HepG2 (cell line): Measurements from ENCODE around the gene RABGAP1L. TPM values are rescaled to one million over a fixed set of nuclear protein-coding genes. Genes with fewer than 3 reads are reported as not detected.

ENCODE experiments used
- ATAC-seq: fragments of 200-7000 bp; cut with Tn5 transposase; 3 replicates; pipeline ENCODE4 v1.9.1; 2020; ENCODE audit warnings: mild to moderate bottlenecking, moderate library complexity
- BruUV-seq: library from RNA; stranded (reverse); fragments of 400-500 nt; replicated peaks from 2 replicates; lab custom pipeline; 2021; lab: Mats Ljungman, UMichigan
- CTCF ChIA-PET: fragments of 300-600 bp; formaldehyde crosslinking; extraction: SDS; loops from one replicate; lab custom pipeline; 2021; ENCODE audit warnings: low total read pairs, inconsistent platforms, low intra/inter-chr PET ratio; lab: Yijun Ruan, JAX
- POLR2A ChIA-PET: fragments of 350-600 bp; sonication (Branson Sonifier 250); formaldehyde crosslinking; loops from one replicate; lab custom pipeline; 2020; ENCODE audit warnings: antibody characterized with exemption, inconsistent platforms; lab: Yijun Ruan, JAX
- DNase-seq: peaks from one replicate; pipeline ENCODE4 v3.0.0-alpha.2; 2015; ENCODE audit warnings: low spot score
- FAIRE-seq: peaks from 3 replicates; lab custom pipeline; 2011; peaks lifted over from hg19 to GRCh38; lab: Jason Lieb, UNC
- H2AFZ ChIP-seq: one replicate; pipeline ENCODE4 v1.6.1; 2011; ENCODE audit warnings: low read length, inconsistent platforms
- H3K27ac ChIP-seq: fragments of 300-600 bp; 3 replicates; pipeline ENCODE4 v1.8.0; 2011; ENCODE audit warnings: mixed run types, mild to moderate bottlenecking, mixed read lengths, low read length, inconsistent platforms; ENCODE audit not compliant: insufficient read depth; ENCODE audit errors: extremely low read length
- H3K27me3 ChIP-seq, 2 experiments: fragments of 200-600 bp in 1 of 2; 2 replicates in 1 of 2; 3 replicates in 1 of 2; pipeline versions ENCODE4 v1.6.0 to v1.8.0; 2011; ENCODE audit warnings: low read length in 2 of 2, mild to moderate bottlenecking in 2 of 2, moderate library complexity in 2 of 2, inconsistent platforms in 1 of 2; ENCODE audit not compliant: insufficient read depth in 2 of 2, control insufficient read depth in 1 of 2
- H3K36me3 ChIP-seq, 2 experiments: fragments of 200-600 bp in 1 of 2; replicated peaks in 1 of 2; 2 replicates in 1 of 2; 3 replicates in 1 of 2; pipeline versions ENCODE4 v1.5.1 to v1.8.0; 2011; ENCODE audit warnings: low read length in 2 of 2, inconsistent platforms in 1 of 2; ENCODE audit not compliant: insufficient read depth in 2 of 2, control insufficient read depth in 1 of 2
- H3K4me1 ChIP-seq: 2 replicates; pipeline ENCODE4 v1.5.1; 2012; ENCODE audit warnings: low read length, inconsistent platforms; ENCODE audit not compliant: insufficient read depth
- H3K4me2 ChIP-seq: 2 replicates; pipeline ENCODE4 v1.6.0; 2011; ENCODE audit warnings: low read depth, low read length, inconsistent platforms
- H3K4me3 ChIP-seq, 3 experiments: fragments of 200-600 bp in 1 of 3; sonication (generic), shearing (Covaris generic) in 1 of 3; replicated peaks in 1 of 3; 2 replicates each; pipeline ENCODE4 v1.5.1; 2011 to 2016; ENCODE audit warnings: low read length in 3 of 3, inconsistent platforms in 2 of 3, low read depth in 2 of 3, mild to moderate bottlenecking in 2 of 3, control low read depth in 1 of 3, mixed read lengths in 1 of 3; ENCODE audit not compliant: insufficient read depth in 1 of 3
- H3K79me2 ChIP-seq: one replicate; pipeline ENCODE4 v1.6.1; 2011; ENCODE audit warnings: low read length, inconsistent platforms; ENCODE audit not compliant: insufficient read depth
- H3K9ac ChIP-seq: 2 replicates; pipeline ENCODE4 v1.6.0; 2011; ENCODE audit warnings: mild to moderate bottlenecking, low read depth, low read length, inconsistent platforms; ENCODE audit not compliant: insufficient read depth
- H3K9me3 ChIP-seq: 2 replicates; pipeline ENCODE4 v1.5.1; 2012; ENCODE audit warnings: mild to moderate bottlenecking, low read length
- H4K20me1 ChIP-seq: 2 replicates; pipeline ENCODE4 v1.6.0; 2011; ENCODE audit warnings: inconsistent platforms, mild to moderate bottlenecking, low read length, moderate library complexity; ENCODE audit not compliant: insufficient read depth
- CCDC6 ChIP-seq: sonication (generic); formaldehyde crosslinking; IDR thresholded peaks from 2 replicates; pipeline ENCODE4 v1.8.1; 2022; ENCODE audit warnings: mild to moderate bottlenecking, missing genetic modification reagents, moderate library complexity
- EHMT2 ChIP-seq: fragments of 200-600 bp; sonication (generic); IDR thresholded peaks from 2 replicates; pipeline ENCODE4 v1.7.0; 2017; ENCODE audit warnings: antibody characterized with exemption, low read depth, low read length, borderline replicate concordance
- ELF3 ChIP-seq: IDR thresholded peaks from 2 replicates; pipeline ENCODE4 v1.6.1; 2016; ENCODE audit warnings: missing genetic modification reagents, missing compliant biosample characterization
- IRX3 ChIP-seq: sonication (generic); formaldehyde crosslinking; IDR thresholded peaks from 2 replicates; pipeline ENCODE4 v1.8.1; 2023; ENCODE audit warnings: mild to moderate bottlenecking, low read depth, missing genetic modification reagents, borderline replicate concordance
- MBD4 ChIP-seq: IDR thresholded peaks from 2 replicates; pipeline ENCODE4 v1.6.1; 2012; ENCODE audit warnings: low read length, inconsistent platforms, borderline replicate concordance
- NR2F1 ChIP-seq, 2 experiments: fragments of 450-650 bp in 1 of 2; formaldehyde crosslinking in 1 of 2; IDR thresholded peaks; 2 replicates each; pipeline versions ENCODE4 v1.5.0 to v1.6.1; 2016 to 2020; ENCODE audit warnings: mild to moderate bottlenecking in 1 of 2, missing compliant biosample characterization in 1 of 2, missing genetic modification reagents in 1 of 2, moderate library complexity in 1 of 2
- NR3C1 ChIP-seq: sonication (generic); formaldehyde crosslinking; IDR thresholded peaks from 2 replicates; pipeline ENCODE4 v1.4.0; 2020; ENCODE audit warnings: missing genetic modification reagents
- ONECUT2 ChIP-seq: sonication (generic); formaldehyde crosslinking; IDR thresholded peaks from 2 replicates; pipeline ENCODE4 v1.4.0; 2020; ENCODE audit warnings: missing genetic modification reagents
- SKI ChIP-seq: fragments of 450-650 bp; IDR thresholded peaks from one replicate; pipeline ENCODE4 v1.6.1; 2018; ENCODE audit warnings: mild to moderate bottlenecking; ENCODE audit not compliant: partially characterized antibody
- ZBTB33 ChIP-seq: sonication (generic); formaldehyde crosslinking; IDR thresholded peaks from 2 replicates; pipeline ENCODE4 v1.4.0; 2020; ENCODE audit warnings: missing genetic modification reagents
- ZBTB7A ChIP-seq: sonication (generic); formaldehyde crosslinking; IDR thresholded peaks from 2 replicates; pipeline ENCODE4 v1.8.0; 2022; ENCODE audit warnings: mild to moderate bottlenecking, missing genetic modification reagents
- ZFP36L2 ChIP-seq: sonication (generic); formaldehyde crosslinking; IDR thresholded peaks from 2 replicates; pipeline ENCODE4 v1.4.0; 2020; ENCODE audit warnings: missing genetic modification reagents
- ZNF329 ChIP-seq: sonication (generic); formaldehyde crosslinking; IDR thresholded peaks from 2 replicates; pipeline ENCODE4 v1.9.0; 2021; ENCODE audit warnings: low read depth, mild to moderate bottlenecking, missing genetic modification reagents
- ZNF761 ChIP-seq: sonication (generic); formaldehyde crosslinking; conservative IDR thresholded peaks from 2 replicates; pipeline ENCODE4 v1.4.0; 2020; ENCODE audit warnings: mild to moderate bottlenecking, missing genetic modification reagents
- ZNF878 ChIP-seq: sonication (generic); formaldehyde crosslinking; IDR thresholded peaks from 2 replicates; pipeline ENCODE4 v1.8.1; 2023; ENCODE audit warnings: mild to moderate bottlenecking, missing genetic modification reagents, moderate library complexity
- WGBS: methylation state at CpG from one replicate; pipeline ENCODE4 v1.1.6; 2017; ENCODE audit warnings: low lambda C conversion rate; 5-methylcytosine and 5-hydroxymethylcytosine counted together
- in situ Hi-C: cut with HindIII; loops from 2 replicates; pipeline ENCODE4 v1.10.0; 2017; ENCODE audit warnings: low pct_unique_long_range_greater_than_20kb; ENCODE audit not compliant: extremely low pct_ligation_motif_present
- intact Hi-C: fragments of 100-400 bp; cut with micrococcal nuclease; formaldehyde crosslinking; loops from one replicate; pipeline ENCODE4 v1.10.0; 2022; ENCODE audit not compliant: unreplicated experiment
- polyA plus RNA-seq, 8 experiments: library from polyadenylated mRNA; depleted of rRNA in 3 of 8; stranded (reverse) in 7 of 8; unstranded in 1 of 8; fragments of >200 nt; fragmentation: Illumina TruSeq in 4 of 8; extraction: Trizol in 4 of 8; gene quantifications; 2 replicates each; pipeline versions ENCODE4 v1.2.1 to v1.2.3, GENCODE V29; 2011 to 2016; ENCODE audit warnings: low read depth in 4 of 8, missing spikeins in 1 of 8, mixed read lengths in 1 of 8; ENCODE audit not compliant: insufficient read depth in 1 of 8
- total RNA-seq, 5 experiments: library from RNA; depleted of rRNA; stranded (reverse); fragments of >200 nt; fragmentation: Illumina TruSeq; extraction: Trizol; gene quantifications; 2 replicates each; pipeline ENCODE4 v1.2.3, GENCODE V29; 2016; ENCODE audit warnings: low read depth in 1 of 5

Gene RABGAP1L
- total and polyA plus RNA-seq, 2 of the 13 experiments (the other 11 are each of a cell fraction or from before 2014, with no cell fraction given), result 7.9 to 22.6 TPM

GRCh38 chr1:174406421-174406820 is 247.1 kb downstream of the RABGAP1L start:
- in situ Hi-C loops, result no loop called here
- Histone ChIP-seq H3K27me3 (no peaks in the 10 kb centered on the region), H2AFZ (no peak overlapping the region), H3K4me2 (no peak overlapping the region), H3K79me2 (no peaks in the 10 kb centered on the region), H3K36me3 (no peaks in the 10 kb centered on the region), H3K9me3 (no peaks in the 10 kb centered on the region), H3K4me1 (no peaks in the 10 kb centered on the region; the same call in 1 of the 2 replicates), H3K9ac (no peak overlapping the region), H3K27ac (no peak overlapping the region), H4K20me1 (no peaks in the 10 kb centered on the region), H3K4me3 (no peak overlapping the region)
- WGBS, result 94% methylated on average over 4 of the region's 4 CpGs
- CTCF ChIA-PET, result no interaction called here
- TF ChIP-seq NR3C1 (CRISPR knock-in tag) (no peak), ZNF878 (no peak), NR2F1 (CRISPR knock-in tag; IDR thresholded peaks at IDR 0.05) (no peak), ZBTB33 (CRISPR knock-in tag) (no peak), SKI (no peak), IRX3 (no peak), ZNF329 (no peak), ONECUT2 (CRISPR knock-in tag) (no peak), EHMT2 (no peak), ZNF761 (CRISPR knock-in tag) (no peak), CCDC6 (CRISPR knock-in tag) (no peak), ELF3 (CRISPR knock-in tag) (no peak), ZFP36L2 (CRISPR knock-in tag) (no peak), ZBTB7A (no peak), MBD4 (no peak)
- no peak for FAIRE-seq
- DNase-seq, result no peak
- no peak for ATAC-seq
- BruUV-seq, result no TSS peak
- POLR2A ChIA-PET, result no interaction called here
- intact Hi-C loops, result no loop called here
